ENCODE data around the gene BAHD1. TPM values are rescaled to one million over a fixed set of nuclear protein-coding genes. Genes with fewer than 3 reads are reported as not detected.
A peak's percentile ranks its signal among the peaks of the same experiment; 100 is the strongest.

Gene BAHD1
- total RNA-seq, 4 donors from 2014 or later: 12.8 to 18.5 (median 16.2) TPM

GRCh38 chr15:40439960-40440742, 602 bp upstream of the BAHD1 start:
- peak in 1 of 2 donors; percentile 86 for DNase-seq (ENCODE audit: low spot score in 2 of 2)
- TF ChIP-seq CTCF (IDR thresholded peaks at IDR 0.05) (no peak), POLR2A (IDR thresholded peaks at IDR 0.05) (no peak)
- intact Hi-C loops (cut with DNase I; ENCODE audit: low total_unique reads): no loop called here
- peak overlapping the region; percentile 0 for H3K4me3 ChIP-seq (ENCODE audit: low read depth, poor library complexity, severe bottlenecking)
- 0 to 1% methylated on average over 33 to 35 of the region's 35 CpGs for WGBS, 2 donors

- DNase-seq (ENCODE audit: low spot score in 2 of 2): no peak
- intact Hi-C loops (cut with DNase I; ENCODE audit: low total_unique reads): no loop called here
- 1 to 4% methylated on average over 16 to 48 of the region's 119 CpGs for WGBS, 2 donors
- TF ChIP-seq POLR2A (IDR thresholded peaks at IDR 0.05) (no peak), CTCF (IDR thresholded peaks at IDR 0.05) (no peak)
- H3K4me3 ChIP-seq (ENCODE audit: low read depth, poor library complexity, severe bottlenecking): peak overlapping the region; percentile 88
These were observed 1.1 kb downstream of the BAHD1 start for GRCh38 chr15:40441565-40442531.

GRCh38 chr15:40443255-40443654, 2.5 kb downstream of the BAHD1 start:
- 76 to 80% methylated on average over 4 of the region's 4 CpGs for WGBS, 2 donors
- TF ChIP-seq POLR2A (IDR thresholded peaks at IDR 0.05) (no peak), CTCF (IDR thresholded peaks at IDR 0.05) (no peak)
- intact Hi-C loops (cut with DNase I; ENCODE audit: low total_unique reads): no loop called here
- H3K4me3 ChIP-seq (ENCODE audit: low read depth, poor library complexity, severe bottlenecking): no peak overlapping the region
- DNase-seq (ENCODE audit: low spot score in 2 of 2): no peak

- TF ChIP-seq CTCF (IDR thresholded peaks at IDR 0.05): no peak
- no peak for DNase-seq (ENCODE audit: low spot score in 2 of 2)
- no peak overlapping the region for H3K4me3 ChIP-seq (ENCODE audit: low read depth, poor library complexity, severe bottlenecking)
- WGBS, 2 donors: 77 to 84% methylated on average over 3 of the region's 3 CpGs
- intact Hi-C loops (cut with DNase I; ENCODE audit: low total_unique reads): no loop called here
These were observed 3.1 kb downstream of the BAHD1 start for GRCh38 chr15:40443846-40444245.

- intact Hi-C loops (cut with DNase I; ENCODE audit: low total_unique reads): no loop called here
- H3K4me3 ChIP-seq (ENCODE audit: low read depth, poor library complexity, severe bottlenecking): no peak overlapping the region
- DNase-seq (ENCODE audit: low spot score in 2 of 2): no peak
- TF ChIP-seq POLR2A (IDR thresholded peaks at IDR 0.05): no peak
- TF ChIP-seq CTCF (IDR thresholded peaks at IDR 0.05): no peak
- 83 to 84% methylated on average over 5 of the region's 5 CpGs for WGBS, 2 donors
These were observed 4.0 kb downstream of the BAHD1 start for GRCh38 chr15:40444736-40445135.
